Astrocyte (in vitro differentiated cells and primary cell): ENCODE data around the gene DAP.

Source experiments
- EZH2 ChIP-seq: IDR thresholded peaks from 2 replicates; pipeline ENCODE4 v1.6.1; 2012; ENCODE audit warnings: mild to moderate bottlenecking, low read length, inconsistent platforms; ENCODE audit not compliant: insufficient read depth
- TF ChIP-seq, protein P1 (sequence below): IDR thresholded peaks from 2 replicates; pipeline ENCODE4 v1.5.1; 2011; ENCODE audit warnings: low read depth, mild to moderate bottlenecking, inconsistent platforms, low read length, moderate library complexity; ENCODE audit not compliant: insufficient read depth

DNA sequence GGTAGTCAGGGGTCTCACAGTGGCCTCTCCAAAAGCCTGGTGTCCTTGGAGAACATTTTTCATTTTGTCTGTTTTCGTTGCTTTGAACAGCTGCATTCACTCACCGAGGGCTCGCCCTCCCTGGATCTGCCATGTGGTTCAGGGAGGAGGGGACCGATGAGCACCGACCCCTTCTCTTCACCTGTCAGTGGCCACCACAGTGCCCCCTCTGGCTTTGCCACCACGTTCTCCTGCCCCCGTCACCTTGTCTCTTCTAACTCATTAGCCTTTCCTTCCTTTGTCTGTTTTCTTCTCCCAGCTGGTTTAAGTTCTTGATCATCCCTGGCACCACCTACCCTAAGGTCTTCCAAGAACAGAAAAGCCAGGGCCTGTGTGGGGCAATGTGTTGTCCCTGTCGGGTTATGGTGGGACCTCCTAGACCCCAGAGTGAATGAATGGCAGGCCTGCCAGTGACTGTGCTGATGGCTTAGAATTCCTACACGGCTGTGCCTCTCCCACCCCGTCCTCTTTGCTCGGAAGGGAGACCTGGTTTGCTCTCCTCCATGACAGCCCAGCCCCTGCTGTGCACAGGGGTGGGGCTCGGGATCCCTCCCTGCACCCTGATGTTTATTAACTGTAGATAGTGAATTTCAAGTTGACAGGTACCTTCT, 107.2 kb downstream of the DAP start:
- no peak for TF ChIP-seq EZH2
- TF ChIP-seq, protein P1, sequence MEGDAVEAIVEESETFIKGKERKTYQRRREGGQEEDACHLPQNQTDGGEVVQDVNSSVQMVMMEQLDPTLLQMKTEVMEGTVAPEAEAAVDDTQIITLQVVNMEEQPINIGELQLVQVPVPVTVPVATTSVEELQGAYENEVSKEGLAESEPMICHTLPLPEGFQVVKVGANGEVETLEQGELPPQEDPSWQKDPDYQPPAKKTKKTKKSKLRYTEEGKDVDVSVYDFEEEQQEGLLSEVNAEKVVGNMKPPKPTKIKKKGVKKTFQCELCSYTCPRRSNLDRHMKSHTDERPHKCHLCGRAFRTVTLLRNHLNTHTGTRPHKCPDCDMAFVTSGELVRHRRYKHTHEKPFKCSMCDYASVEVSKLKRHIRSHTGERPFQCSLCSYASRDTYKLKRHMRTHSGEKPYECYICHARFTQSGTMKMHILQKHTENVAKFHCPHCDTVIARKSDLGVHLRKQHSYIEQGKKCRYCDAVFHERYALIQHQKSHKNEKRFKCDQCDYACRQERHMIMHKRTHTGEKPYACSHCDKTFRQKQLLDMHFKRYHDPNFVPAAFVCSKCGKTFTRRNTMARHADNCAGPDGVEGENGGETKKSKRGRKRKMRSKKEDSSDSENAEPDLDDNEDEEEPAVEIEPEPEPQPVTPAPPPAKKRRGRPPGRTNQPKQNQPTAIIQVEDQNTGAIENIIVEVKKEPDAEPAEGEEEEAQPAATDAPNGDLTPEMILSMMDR: no peak
